Neural progenitor cell (in vitro differentiated cells): ENCODE data around the gene ATP1B3.

Experiments
- EZH2 ChIP-seq: fragments of 200-600 bp; sonication (generic); IDR thresholded peaks from 2 replicates; pipeline ENCODE4 v1.6.1; 2017; ENCODE audit warnings: antibody characterized with exemption, mild to moderate bottlenecking, moderate library complexity
- EZH2phosphoT487 ChIP-seq: fragments of 200-600 bp; sonication (generic); IDR thresholded peaks from 2 replicates; pipeline ENCODE4 v1.6.1; 2017; ENCODE audit warnings: antibody characterized with exemption
- TF ChIP-seq, protein P1 (sequence below): fragments of 200-600 bp; sonication (generic); IDR thresholded peaks from 2 replicates; pipeline ENCODE4 v1.5.1; 2017; ENCODE audit warnings: antibody characterized with exemption, mild to moderate bottlenecking

DNA sequence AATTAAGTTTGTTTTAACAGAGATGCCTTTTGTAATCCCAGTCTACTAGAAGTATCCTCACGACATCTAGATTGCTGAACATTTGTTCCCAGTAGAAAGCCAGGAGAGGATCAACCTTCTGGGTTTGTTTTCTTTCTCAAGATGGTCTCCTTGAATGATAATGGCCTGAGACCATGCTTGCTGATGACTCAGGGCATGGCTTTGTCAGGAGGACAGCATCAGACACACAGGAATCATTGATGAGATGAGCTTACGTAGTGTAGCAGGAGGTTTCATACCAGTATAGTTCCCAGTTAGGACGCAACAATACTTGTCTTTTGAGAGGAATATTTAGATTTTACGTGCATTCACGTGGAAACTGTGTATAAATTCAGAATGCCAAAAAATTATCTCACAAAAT, 38.6 kb downstream of the ATP1B3 start:
- TF ChIP-seq, protein P1, sequence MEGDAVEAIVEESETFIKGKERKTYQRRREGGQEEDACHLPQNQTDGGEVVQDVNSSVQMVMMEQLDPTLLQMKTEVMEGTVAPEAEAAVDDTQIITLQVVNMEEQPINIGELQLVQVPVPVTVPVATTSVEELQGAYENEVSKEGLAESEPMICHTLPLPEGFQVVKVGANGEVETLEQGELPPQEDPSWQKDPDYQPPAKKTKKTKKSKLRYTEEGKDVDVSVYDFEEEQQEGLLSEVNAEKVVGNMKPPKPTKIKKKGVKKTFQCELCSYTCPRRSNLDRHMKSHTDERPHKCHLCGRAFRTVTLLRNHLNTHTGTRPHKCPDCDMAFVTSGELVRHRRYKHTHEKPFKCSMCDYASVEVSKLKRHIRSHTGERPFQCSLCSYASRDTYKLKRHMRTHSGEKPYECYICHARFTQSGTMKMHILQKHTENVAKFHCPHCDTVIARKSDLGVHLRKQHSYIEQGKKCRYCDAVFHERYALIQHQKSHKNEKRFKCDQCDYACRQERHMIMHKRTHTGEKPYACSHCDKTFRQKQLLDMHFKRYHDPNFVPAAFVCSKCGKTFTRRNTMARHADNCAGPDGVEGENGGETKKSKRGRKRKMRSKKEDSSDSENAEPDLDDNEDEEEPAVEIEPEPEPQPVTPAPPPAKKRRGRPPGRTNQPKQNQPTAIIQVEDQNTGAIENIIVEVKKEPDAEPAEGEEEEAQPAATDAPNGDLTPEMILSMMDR, result no peak
- no peak for TF ChIP-seq EZH2
- TF ChIP-seq EZH2phosphoT487, result no peak
